HEK293 (cell line): Measurements from ENCODE around the gene LRP1B.

Source experiments
- CTCF ChIA-PET: fragments of 350-600 bp; formaldehyde crosslinking; extraction: SDS; loops from one replicate; lab custom pipeline; 2021; ENCODE audit warnings: antibody characterized with exemption; lab: Yijun Ruan, JAX
- POLR2A ChIA-PET: fragments of 300-600 bp; formaldehyde crosslinking; extraction: SDS; loops from one replicate; lab custom pipeline; 2020; ENCODE audit warnings: antibody characterized with exemption, inconsistent platforms; lab: Yijun Ruan, JAX
- H3K27ac ChIP-seq: fragments of 200-500 bp; sonication (Bioruptor generic); 2 replicates; pipeline ENCODE4 v1.5.1; 2014; ENCODE audit warnings: low read depth, low read length, control low read depth, inconsistent platforms; ENCODE audit errors: extremely low read depth
- H3K36me3 ChIP-seq, 2 experiments: fragments of 200-500 bp in 1 of 2; sonication (Bioruptor generic) in 1 of 2; 1 replicate in 1 of 2; 2 replicates in 1 of 2; pipeline ENCODE4 v1.5.1; 2014 to 2017; ENCODE audit warnings: inconsistent platforms in 2 of 2, low read length in 2 of 2; ENCODE audit not compliant: control insufficient read depth in 2 of 2, insufficient read depth in 1 of 2
- H3K4me1 ChIP-seq: fragments of 200-500 bp; sonication (Bioruptor generic); 2 replicates; pipeline ENCODE4 v1.5.1; 2014; ENCODE audit warnings: mild to moderate bottlenecking, low read length, inconsistent platforms; ENCODE audit not compliant: control insufficient read depth, insufficient read depth
- H3K4me3 ChIP-seq: 2 replicates; pipeline ENCODE4 v1.5.1; 2011; ENCODE audit warnings: low read depth, mild to moderate bottlenecking, control low read depth, low read length, moderate library complexity
- H3K9me3 ChIP-seq: fragments of 200-500 bp; sonication (Bioruptor generic); 2 replicates; pipeline ENCODE4 v1.5.1; 2014; ENCODE audit warnings: low read depth, low read length, inconsistent platforms; ENCODE audit not compliant: control insufficient read depth, insufficient read depth
- AEBP2 ChIP-seq: fragments of 450-650 bp; formaldehyde crosslinking; IDR thresholded peaks from 2 replicates; pipeline ENCODE4 v1.5.1; 2016; ENCODE audit warnings: missing biosample characterization, missing genetic modification characterization, borderline replicate concordance
- HOXC10 ChIP-seq: sonication (generic); formaldehyde crosslinking; IDR thresholded peaks from 2 replicates; pipeline ENCODE4 v1.8.1; 2023; ENCODE audit warnings: mild to moderate bottlenecking, missing genetic modification reagents
- PRDM1 ChIP-seq: fragments of 450-650 bp; formaldehyde crosslinking; IDR thresholded peaks from 2 replicates; pipeline ENCODE4; 2016; ENCODE audit warnings: missing biosample characterization, missing genetic modification characterization
- ZIC2 ChIP-seq: fragments of 450-650 bp; formaldehyde crosslinking; IDR thresholded peaks from 2 replicates; pipeline ENCODE4 v1.5.1; 2016; ENCODE audit warnings: missing biosample characterization, missing genetic modification characterization
- ZNF121 ChIP-seq: fragments of 450-650 bp; formaldehyde crosslinking; IDR thresholded peaks from 2 replicates; pipeline ENCODE4 v1.5.1; 2016; ENCODE audit warnings: missing biosample characterization, missing genetic modification characterization
- ZNF19 ChIP-seq: fragments of 450-650 bp; formaldehyde crosslinking; IDR thresholded peaks from 2 replicates; pipeline ENCODE4; 2016; ENCODE audit warnings: missing biosample characterization, missing genetic modification characterization, low read depth
- ZNF2 ChIP-seq: fragments of 450-650 bp; formaldehyde crosslinking; IDR thresholded peaks from 2 replicates; pipeline ENCODE4 v1.5.1; 2016; ENCODE audit warnings: missing biosample characterization, missing genetic modification characterization
- ZNF211 ChIP-seq: fragments of 450-650 bp; formaldehyde crosslinking; IDR thresholded peaks from 2 replicates; pipeline ENCODE4 v1.5.1; 2016; ENCODE audit warnings: low read depth, missing biosample characterization, missing genetic modification characterization
- ZNF248 ChIP-seq: fragments of 450-650 bp; formaldehyde crosslinking; IDR thresholded peaks from 2 replicates; pipeline ENCODE4 v1.5.1; 2017; ENCODE audit warnings: missing biosample characterization, missing genetic modification characterization
- ZNF433 ChIP-seq: fragments of 450-650 bp; formaldehyde crosslinking; IDR thresholded peaks from 2 replicates; pipeline ENCODE4 v1.5.1; 2016; ENCODE audit warnings: missing biosample characterization, missing genetic modification characterization, low read depth
- ZNF514 ChIP-seq: fragments of 450-650 bp; formaldehyde crosslinking; IDR thresholded peaks from 2 replicates; pipeline ENCODE4 v1.5.1; 2016; ENCODE audit warnings: missing biosample characterization, missing genetic modification characterization
- ZNF529 ChIP-seq: fragments of 450-650 bp; formaldehyde crosslinking; IDR thresholded peaks from 2 replicates; pipeline ENCODE4 v1.5.1; 2017; ENCODE audit warnings: missing genetic modification characterization, missing biosample characterization; ENCODE audit not compliant: insufficient replicate concordance
- ZNF585B ChIP-seq: fragments of 450-650 bp; formaldehyde crosslinking; IDR thresholded peaks from 2 replicates; pipeline ENCODE4 v1.5.1; 2016; ENCODE audit warnings: missing biosample characterization, missing genetic modification characterization
- ZNF660 ChIP-seq: fragments of 450-650 bp; IDR thresholded peaks from 2 replicates; pipeline ENCODE4 v1.5.1; 2018; ENCODE audit warnings: missing biosample characterization, mild to moderate bottlenecking, missing genetic modification characterization
- ZNF664 ChIP-seq: fragments of 450-650 bp; formaldehyde crosslinking; IDR thresholded peaks from 2 replicates; pipeline ENCODE4 v1.5.1; 2016; ENCODE audit warnings: missing biosample characterization, missing genetic modification characterization
- ZNF670 ChIP-seq: fragments of 450-650 bp; formaldehyde crosslinking; IDR thresholded peaks from 2 replicates; pipeline ENCODE4 v1.5.1; 2016; ENCODE audit warnings: missing biosample characterization, missing genetic modification characterization, low read depth
- ZNF76 ChIP-seq: fragments of 450-650 bp; formaldehyde crosslinking; IDR thresholded peaks from 2 replicates; pipeline ENCODE4; 2016; ENCODE audit warnings: low read depth, missing biosample characterization, missing genetic modification characterization, borderline replicate concordance
- ZNF843 ChIP-seq: fragments of 450-650 bp; formaldehyde crosslinking; IDR thresholded peaks from 2 replicates; pipeline ENCODE4 v1.5.1; 2016; ENCODE audit warnings: missing biosample characterization, missing genetic modification characterization
- TF ChIP-seq, protein P1 (sequence below): fragments of 450-650 bp; formaldehyde crosslinking; IDR thresholded peaks from 2 replicates; pipeline ENCODE4 v1.5.1; 2017; ENCODE audit warnings: missing biosample characterization, missing genetic modification characterization

Gene LRP1B

GRCh38 chr2:140529706-140530105 lies 1601.1 kb downstream of the LRP1B start (continued):
- no peak for TF ChIP-seq ZNF585B (tag by site-specific recombination)
- no peak for TF ChIP-seq ZNF670 (tag by site-specific recombination)

- Histone ChIP-seq H3K4me3 (no peak overlapping the region), H3K36me3 (no peaks in the 10 kb centered on the region), H3K27ac (no peak overlapping the region), H3K4me1 (peaks cover 9% of the 10 kb centered on the region), H3K9me3 (no peaks in the 10 kb centered on the region)
- ChIA-PET CTCF (interaction anchor here (1.2 kb wide), 1 partner anchor 9 kb away, joined by 6 read pairs; no protein-coding TSS in a partner anchor), POLR2A (no interaction called here)
- peak; percentile 83 for TF ChIP-seq PRDM1 (tag by site-specific recombination)
- no peak for TF ChIP-seq ZNF2 (tag by site-specific recombination)
Measured at GRCh38 chr2:140528982-140529381, 1601.8 kb downstream of the LRP1B start.

DNA sequence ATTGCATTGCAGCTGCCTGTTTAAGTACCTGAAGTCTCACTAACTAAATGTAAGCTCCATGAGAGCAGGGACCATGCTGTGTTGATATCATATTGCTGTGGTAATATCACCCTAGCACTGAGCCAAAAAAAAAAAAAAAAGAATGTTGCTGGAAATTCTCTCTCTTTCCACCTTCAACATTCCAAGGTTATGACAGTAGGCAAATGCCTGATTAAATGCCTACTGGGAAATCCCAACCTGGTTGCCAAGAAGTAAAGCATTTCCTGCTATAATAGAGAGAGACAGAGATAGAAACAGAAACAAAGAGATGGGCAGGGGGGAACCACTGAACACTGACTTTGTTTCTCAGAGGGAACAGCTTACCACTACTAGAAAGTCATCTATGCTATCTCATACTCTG lies 1604.2 kb downstream of the LRP1B start:
- no peaks in the 10 kb centered on the region for H3K9me3 ChIP-seq
- CTCF ChIA-PET: interaction anchor here (0.6 kb wide), 1 partner anchor 283 kb away, joined by 3 read pairs; no protein-coding TSS in a partner anchor
- no peak overlapping the region for H3K4me3 ChIP-seq
- TF ChIP-seq ZNF514 (tag by site-specific recombination): no peak
- TF ChIP-seq ZNF660 (tag by site-specific recombination): no peak
- TF ChIP-seq ZNF19 (tag by site-specific recombination): no peak
- TF ChIP-seq ZNF211 (tag by site-specific recombination): no peak
- TF ChIP-seq ZNF664 (tag by site-specific recombination): no peak
- no peak for TF ChIP-seq AEBP2 (tag by site-specific recombination)
- TF ChIP-seq ZNF843 (tag by site-specific recombination): no peak
- no peak for TF ChIP-seq HOXC10 (CRISPR knock-in tag)
- TF ChIP-seq ZNF529 (tag by site-specific recombination): no peak
- TF ChIP-seq, protein P1, sequence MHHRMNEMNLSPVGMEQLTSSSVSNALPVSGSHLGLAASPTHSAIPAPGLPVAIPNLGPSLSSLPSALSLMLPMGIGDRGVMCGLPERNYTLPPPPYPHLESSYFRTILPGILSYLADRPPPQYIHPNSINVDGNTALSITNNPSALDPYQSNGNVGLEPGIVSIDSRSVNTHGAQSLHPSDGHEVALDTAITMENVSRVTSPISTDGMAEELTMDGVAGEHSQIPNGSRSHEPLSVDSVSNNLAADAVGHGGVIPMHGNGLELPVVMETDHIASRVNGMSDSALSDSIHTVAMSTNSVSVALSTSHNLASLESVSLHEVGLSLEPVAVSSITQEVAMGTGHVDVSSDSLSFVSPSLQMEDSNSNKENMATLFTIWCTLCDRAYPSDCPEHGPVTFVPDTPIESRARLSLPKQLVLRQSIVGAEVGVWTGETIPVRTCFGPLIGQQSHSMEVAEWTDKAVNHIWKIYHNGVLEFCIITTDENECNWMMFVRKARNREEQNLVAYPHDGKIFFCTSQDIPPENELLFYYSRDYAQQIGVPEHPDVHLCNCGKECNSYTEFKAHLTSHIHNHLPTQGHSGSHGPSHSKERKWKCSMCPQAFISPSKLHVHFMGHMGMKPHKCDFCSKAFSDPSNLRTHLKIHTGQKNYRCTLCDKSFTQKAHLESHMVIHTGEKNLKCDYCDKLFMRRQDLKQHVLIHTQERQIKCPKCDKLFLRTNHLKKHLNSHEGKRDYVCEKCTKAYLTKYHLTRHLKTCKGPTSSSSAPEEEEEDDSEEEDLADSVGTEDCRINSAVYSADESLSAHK (tag by site-specific recombination): no peak
- TF ChIP-seq ZIC2 (tag by site-specific recombination): no peak
- no peak for TF ChIP-seq ZNF433 (tag by site-specific recombination)
- TF ChIP-seq ZNF248: no peak
- TF ChIP-seq ZNF76 (tag by site-specific recombination): no peak
- no peak for TF ChIP-seq ZNF121
- TF ChIP-seq, all 188 proteins: peak for 0
- H3K27ac ChIP-seq: no peak overlapping the region
- H3K4me1 ChIP-seq: peaks cover 9% of the 10 kb centered on the region
- no peaks in the 10 kb centered on the region for H3K36me3 ChIP-seq
- POLR2A ChIA-PET: no interaction called here
